Measurements from ENCODE around the gene GREM2.

- TF ChIP-seq CHD1 (IDR thresholded peaks at IDR 0.05; ENCODE audit: low read depth, low read length) (no peak), RCOR1 (IDR thresholded peaks at IDR 0.05; ENCODE audit: insufficient replicate concordance, low read length) (no peak), CEBPB (IDR thresholded peaks at IDR 0.05; ENCODE audit: low read depth, low read length) (no peak), POLR2A (IDR thresholded peaks at IDR 0.05; ENCODE audit: low read depth, low read length) (no peak), SMC3 (IDR thresholded peaks at IDR 0.05; ENCODE audit: low read depth, low read length) (no peak), MXI1 (IDR thresholded peaks at IDR 0.05; ENCODE audit: borderline replicate concordance, low read depth, low read length) (no peak), RFX5 (IDR thresholded peaks at IDR 0.05; ENCODE audit: low read depth, low read length) (no peak)
- TF ChIP-seq, protein P1, sequence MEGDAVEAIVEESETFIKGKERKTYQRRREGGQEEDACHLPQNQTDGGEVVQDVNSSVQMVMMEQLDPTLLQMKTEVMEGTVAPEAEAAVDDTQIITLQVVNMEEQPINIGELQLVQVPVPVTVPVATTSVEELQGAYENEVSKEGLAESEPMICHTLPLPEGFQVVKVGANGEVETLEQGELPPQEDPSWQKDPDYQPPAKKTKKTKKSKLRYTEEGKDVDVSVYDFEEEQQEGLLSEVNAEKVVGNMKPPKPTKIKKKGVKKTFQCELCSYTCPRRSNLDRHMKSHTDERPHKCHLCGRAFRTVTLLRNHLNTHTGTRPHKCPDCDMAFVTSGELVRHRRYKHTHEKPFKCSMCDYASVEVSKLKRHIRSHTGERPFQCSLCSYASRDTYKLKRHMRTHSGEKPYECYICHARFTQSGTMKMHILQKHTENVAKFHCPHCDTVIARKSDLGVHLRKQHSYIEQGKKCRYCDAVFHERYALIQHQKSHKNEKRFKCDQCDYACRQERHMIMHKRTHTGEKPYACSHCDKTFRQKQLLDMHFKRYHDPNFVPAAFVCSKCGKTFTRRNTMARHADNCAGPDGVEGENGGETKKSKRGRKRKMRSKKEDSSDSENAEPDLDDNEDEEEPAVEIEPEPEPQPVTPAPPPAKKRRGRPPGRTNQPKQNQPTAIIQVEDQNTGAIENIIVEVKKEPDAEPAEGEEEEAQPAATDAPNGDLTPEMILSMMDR (conservative IDR thresholded peaks at IDR 0.05; ENCODE audit: low read depth, low read length): no peak
Measured at GRCh38 chr1:240555524-240555923, 56.4 kb downstream of the GREM2 start.

Measured in IMR-90 (cell line).